Lower leg skin (tissue), 3 donors: ENCODE measurements around the gene OR52I1.

Source experiments
- POLR2A ChIP-seq, 2 donors: fragments of 450-650 bp; IDR thresholded peaks; one replicate each; pipeline ENCODE4 v1.6.1; 2016 to 2017; ENCODE audit warnings: antibody characterized with exemption in 2 of 2, mild to moderate bottlenecking in 1 of 2, moderate library complexity in 1 of 2
- TF ChIP-seq, protein P1 (sequence below), 3 donors: fragments of 450-650 bp; IDR thresholded peaks; one replicate each; pipeline ENCODE4 v1.5.1; 2016; ENCODE audit warnings: antibody characterized with exemption in 3 of 3, mild to moderate bottlenecking in 3 of 3, moderate library complexity in 2 of 3

DNA sequence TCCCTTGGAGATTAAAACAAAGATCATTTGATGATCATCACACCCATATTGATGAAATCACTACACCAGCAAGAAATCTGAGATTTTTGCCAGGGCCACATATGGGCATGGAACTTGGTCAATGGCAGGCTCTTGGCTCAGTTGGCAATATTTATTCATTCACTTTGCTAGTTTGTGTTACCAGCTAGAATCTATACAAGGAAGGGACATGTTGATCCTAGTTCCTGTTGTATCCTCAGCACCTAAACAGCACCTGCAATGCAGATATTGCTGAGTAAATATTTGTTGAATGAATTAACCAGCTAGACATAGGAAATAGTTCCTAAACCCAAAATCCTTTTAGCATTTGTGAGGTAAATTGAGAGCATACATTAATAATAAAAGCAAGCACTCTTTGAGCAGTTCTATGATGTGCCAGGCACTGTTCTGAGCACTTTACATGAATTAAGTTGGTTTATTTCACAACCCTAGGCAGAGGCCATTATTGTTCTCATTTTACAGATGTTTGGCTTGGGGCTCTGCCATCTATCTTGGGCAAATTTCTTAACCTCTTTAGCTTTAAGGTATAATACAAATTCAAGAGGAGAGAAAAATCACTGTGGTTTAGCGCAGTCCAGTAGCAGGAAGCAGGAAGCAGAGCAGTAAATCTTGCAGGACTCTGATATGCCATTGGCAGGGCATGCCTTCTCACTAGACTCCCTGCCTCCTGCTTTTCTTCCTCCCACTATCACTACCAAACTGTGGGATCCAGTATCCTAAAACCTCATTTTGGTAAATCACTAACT, 12.6 kb downstream of the OR52I1 start:
- TF ChIP-seq, protein P1, sequence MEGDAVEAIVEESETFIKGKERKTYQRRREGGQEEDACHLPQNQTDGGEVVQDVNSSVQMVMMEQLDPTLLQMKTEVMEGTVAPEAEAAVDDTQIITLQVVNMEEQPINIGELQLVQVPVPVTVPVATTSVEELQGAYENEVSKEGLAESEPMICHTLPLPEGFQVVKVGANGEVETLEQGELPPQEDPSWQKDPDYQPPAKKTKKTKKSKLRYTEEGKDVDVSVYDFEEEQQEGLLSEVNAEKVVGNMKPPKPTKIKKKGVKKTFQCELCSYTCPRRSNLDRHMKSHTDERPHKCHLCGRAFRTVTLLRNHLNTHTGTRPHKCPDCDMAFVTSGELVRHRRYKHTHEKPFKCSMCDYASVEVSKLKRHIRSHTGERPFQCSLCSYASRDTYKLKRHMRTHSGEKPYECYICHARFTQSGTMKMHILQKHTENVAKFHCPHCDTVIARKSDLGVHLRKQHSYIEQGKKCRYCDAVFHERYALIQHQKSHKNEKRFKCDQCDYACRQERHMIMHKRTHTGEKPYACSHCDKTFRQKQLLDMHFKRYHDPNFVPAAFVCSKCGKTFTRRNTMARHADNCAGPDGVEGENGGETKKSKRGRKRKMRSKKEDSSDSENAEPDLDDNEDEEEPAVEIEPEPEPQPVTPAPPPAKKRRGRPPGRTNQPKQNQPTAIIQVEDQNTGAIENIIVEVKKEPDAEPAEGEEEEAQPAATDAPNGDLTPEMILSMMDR (IDR thresholded peaks at IDR 0.05): no peak
- no peak for TF ChIP-seq POLR2A (IDR thresholded peaks at IDR 0.05)
